K562 (cell line): ENCODE results near the gene TMCC1. TPM values are rescaled to one million over a fixed set of nuclear protein-coding genes. Genes with fewer than 3 reads are reported as not detected.

Source experiments
- L3MBTL2 ChIP-seq: fragments of 450-650 bp; IDR thresholded peaks from 2 replicates; pipeline ENCODE4 v1.6.1; 2016; ENCODE audit warnings: mild to moderate bottlenecking, moderate library complexity
- PKNOX1 ChIP-seq: fragments of 450-650 bp; IDR thresholded peaks from 2 replicates; pipeline ENCODE4 v1.6.1; 2016
- RCOR1 ChIP-seq, 2 experiments: IDR thresholded peaks; 2 replicates each; pipeline ENCODE4 v1.6.1; 2012; ENCODE audit warnings: low read depth in 2 of 2, low read length in 2 of 2, borderline replicate concordance in 1 of 2, improper control_type of control experiment in 1 of 2
- REST ChIP-seq, 2 experiments: fragments of 450-650 bp; formaldehyde crosslinking in 1 of 2; IDR thresholded peaks; 2 replicates each; pipeline versions ENCODE4 v1.4.0 to v1.6.1; 2014 to 2020; ENCODE audit warnings: mild to moderate bottlenecking in 2 of 2, borderline replicate concordance in 1 of 2, low read depth in 1 of 2
- STAG1 ChIP-seq: sonication (generic); formaldehyde crosslinking; IDR thresholded peaks from 2 replicates; pipeline ENCODE4 v1.5.0; 2020; ENCODE audit warnings: missing genetic modification reagents, borderline replicate concordance
- polyA plus RNA-seq, 8 experiments: library from polyadenylated mRNA; depleted of rRNA in 4 of 8; stranded (reverse) in 5 of 8; unstranded in 3 of 8; fragments of >200 nt; fragmentation: Nextera tagmentation in 2 of 8; fragmentation: Illumina TruSeq in 1 of 8; extraction: Ambion mirVana in 2 of 8; extraction: Trizol in 1 of 8; gene quantifications; 2 replicates each; pipeline versions ENCODE4 v1.2.1 to v1.2.3, GENCODE V29; 2011 to 2014; ENCODE audit warnings: inconsistent platforms in 1 of 8, missing spikeins in 1 of 8
- total RNA-seq, 7 experiments: library from RNA; depleted of rRNA in 6 of 7; stranded (reverse); fragments of >200 nt in 6 of 7; fragmentation: Illumina TruSeq in 2 of 7; extraction: Trizol in 2 of 7; gene quantifications; 2 replicates each; pipeline versions ENCODE4 v1.2.1 to v1.2.3, GENCODE V29; 2011 to 2021; ENCODE audit warnings: low replicate concordance in 1 of 7
- TF ChIP-seq, protein P1 (sequence below), 3 experiments: fragments of 200-800 bp in 1 of 3; fragments of 250-450 bp in 1 of 3; fragments of 450-650 bp in 1 of 3; sonication (Bioruptor Pico) in 1 of 3; sonication (Bioruptor generic) in 1 of 3; formaldehyde crosslinking in 1 of 3; IDR thresholded peaks; 2 replicates each; pipeline versions ENCODE4 v1.6.1 to v1.8.0; 2016 to 2022; ENCODE audit warnings: mild to moderate bottlenecking in 2 of 3, missing genetic modification characterization in 2 of 3, missing compliant biosample characterization in 1 of 3, moderate library complexity in 1 of 3

TMCC1 gene
- total and polyA plus RNA-seq, 9 of the 15 experiments (the other 6 are each of a cell fraction or from before 2014, with no cell fraction given), result 0.89 to 8.7 (median 4.0) TPM

DNA sequence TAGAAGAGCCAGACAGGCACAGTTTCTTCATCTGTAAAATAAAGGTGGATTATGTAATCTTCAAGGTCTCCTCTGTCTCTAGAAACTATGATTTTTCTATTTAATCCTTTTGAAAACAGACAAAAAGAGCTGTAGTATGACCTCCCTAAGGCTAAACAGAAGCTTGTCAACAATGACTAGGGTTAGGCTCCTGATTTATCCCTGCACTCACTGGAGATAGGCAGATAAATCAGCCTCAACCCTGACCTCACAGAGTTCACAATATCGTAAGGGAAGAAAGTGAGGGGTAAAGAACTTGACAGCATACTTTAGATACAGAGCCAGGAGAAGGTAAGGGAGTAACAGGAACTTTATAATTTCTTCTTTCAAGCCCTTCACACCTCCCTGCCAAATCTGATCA is 124.8 kb downstream of the TMCC1 start (continued):
- TF ChIP-seq STAG1 (CRISPR knock-in tag), result no peak
- TF ChIP-seq PKNOX1, result 0 out of 2 replicates have a peak, but pooled peaks have one; percentile 12
- TF ChIP-seq RCOR1 (IDR thresholded peaks at IDR 0.05; ENCODE audit: borderline replicate concordance in 1 of 2, low read depth in 2 of 2, low read length in 2 of 2), result peak in 1 of 2 experiments; percentile 55; a peak in 1 of 4 replicates
- TF ChIP-seq, protein P1, sequence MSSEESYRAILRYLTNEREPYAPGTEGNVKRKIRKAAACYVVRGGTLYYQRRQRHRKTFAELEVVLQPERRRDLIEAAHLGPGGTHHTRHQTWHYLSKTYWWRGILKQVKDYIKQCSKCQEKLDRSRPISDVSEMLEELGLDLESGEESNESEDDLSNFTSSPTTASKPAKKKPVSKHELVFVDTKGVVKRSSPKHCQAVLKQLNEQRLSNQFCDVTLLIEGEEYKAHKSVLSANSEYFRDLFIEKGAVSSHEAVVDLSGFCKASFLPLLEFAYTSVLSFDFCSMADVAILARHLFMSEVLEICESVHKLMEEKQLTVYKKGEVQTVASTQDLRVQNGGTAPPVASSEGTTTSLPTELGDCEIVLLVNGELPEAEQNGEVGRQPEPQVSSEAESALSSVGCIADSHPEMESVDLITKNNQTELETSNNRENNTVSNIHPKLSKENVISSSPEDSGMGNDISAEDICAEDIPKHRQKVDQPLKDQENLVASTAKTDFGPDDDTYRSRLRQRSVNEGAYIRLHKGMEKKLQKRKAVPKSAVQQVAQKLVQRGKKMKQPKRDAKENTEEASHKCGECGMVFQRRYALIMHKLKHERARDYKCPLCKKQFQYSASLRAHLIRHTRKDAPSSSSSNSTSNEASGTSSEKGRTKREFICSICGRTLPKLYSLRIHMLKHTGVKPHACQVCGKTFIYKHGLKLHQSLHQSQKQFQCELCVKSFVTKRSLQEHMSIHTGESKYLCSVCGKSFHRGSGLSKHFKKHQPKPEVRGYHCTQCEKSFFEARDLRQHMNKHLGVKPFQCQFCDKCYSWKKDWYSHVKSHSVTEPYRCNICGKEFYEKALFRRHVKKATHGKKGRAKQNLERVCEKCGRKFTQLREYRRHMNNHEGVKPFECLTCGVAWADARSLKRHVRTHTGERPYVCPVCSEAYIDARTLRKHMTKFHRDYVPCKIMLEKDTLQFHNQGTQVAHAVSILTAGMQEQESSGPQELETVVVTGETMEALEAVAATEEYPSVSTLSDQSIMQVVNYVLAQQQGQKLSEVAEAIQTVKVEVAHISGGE (CRISPR knock-in tag; IDR thresholded peaks at IDR 0.05), result no peak
- peak; percentile 37; the same call in 1 of the 2 replicates for TF ChIP-seq REST (IDR thresholded peaks at IDR 0.05; ENCODE audit: borderline replicate concordance)
- no peak for TF ChIP-seq REST (CRISPR knock-in tag; IDR thresholded peaks at IDR 0.05; ENCODE audit: low read depth)
- peak; percentile 32; the same call in 1 of the 2 replicates for TF ChIP-seq L3MBTL2
